H1 (cell line): ENCODE measurements around the gene RAMP2. TPM values are rescaled to one million over a fixed set of nuclear protein-coding genes. Genes with fewer than 3 reads are reported as not detected.
A peak's percentile ranks its signal among the peaks of the same experiment; 100 is the strongest.

Source experiments
- CTCF ChIA-PET: fragments of 300-600 bp; sonication (Branson Sonifier 250); formaldehyde crosslinking; loops from one replicate; lab custom pipeline; 2021; ENCODE audit not compliant: partially characterized antibody; lab: Charles Lee
- POLR2A ChIA-PET: fragments of 300-600 bp; sonication (Branson Sonifier 250); formaldehyde crosslinking; loops from one replicate; lab custom pipeline; 2021; ENCODE audit warnings: inconsistent platforms; ENCODE audit not compliant: partially characterized antibody; lab: Charles Lee
- DNase-seq, 2 experiments: peaks; one replicate each; pipeline versions ENCODE4 v3.0.0 to v3.0.0-alpha.2; 2010 to 2022; ENCODE audit warnings: low spot score in 2 of 2, low read depth in 1 of 2, mixed read lengths in 1 of 2
- FAIRE-seq: peaks from 2 replicates; lab custom pipeline; 2011; peaks lifted over from hg19 to GRCh38; lab: Jason Lieb, UNC
- H2AFZ ChIP-seq: 2 replicates; pipeline ENCODE4 v1.8.1; 2012; ENCODE audit warnings: low read length, inconsistent platforms
- H2AK5ac ChIP-seq: 2 replicates; pipeline ENCODE4 v1.6.1; 2013; ENCODE audit warnings: low read depth, low read length
- H2BK120ac ChIP-seq: replicated peaks from 2 replicates; pipeline ENCODE3; 2013; ENCODE audit warnings: low read depth, low read length, inconsistent platforms
- H2BK12ac ChIP-seq: 2 replicates; pipeline ENCODE4 v1.6.1; 2013; ENCODE audit warnings: low read depth, low read length
- H2BK15ac ChIP-seq: 2 replicates; pipeline ENCODE4 v1.6.1; 2013; ENCODE audit warnings: low read length
- H2BK20ac ChIP-seq: 2 replicates; pipeline ENCODE4 v1.6.1; 2013; ENCODE audit warnings: low read length
- H2BK5ac ChIP-seq: 2 replicates; pipeline ENCODE4 v1.6.1; 2013; ENCODE audit warnings: low read depth, low read length
- H3K14ac ChIP-seq: 2 replicates; pipeline ENCODE4 v1.6.1; 2013; ENCODE audit warnings: inconsistent platforms; ENCODE audit not compliant: insufficient read length
- H3K18ac ChIP-seq: 2 replicates; pipeline ENCODE4 v1.6.1; 2013; ENCODE audit warnings: low read length; ENCODE audit errors: extremely low read depth
- H3K23ac ChIP-seq: 2 replicates; pipeline ENCODE4 v1.6.1; 2013; ENCODE audit warnings: inconsistent platforms; ENCODE audit not compliant: insufficient read length
- H3K23me2 ChIP-seq: 2 replicates; pipeline ENCODE4 v1.6.1; 2013; ENCODE audit warnings: low read depth, low read length
- H3K27ac ChIP-seq: 2 replicates; pipeline ENCODE4 v1.6.1; 2011; ENCODE audit warnings: low read depth, low read length, inconsistent platforms
- H3K27me3 ChIP-seq, 4 experiments: replicated peaks in 1 of 4; 1 replicate in 1 of 4; 2 replicates in 3 of 4; pipeline versions ENCODE4 v1.6.1 to v1.8.1; 2011 to 2013; ENCODE audit warnings: low read length in 3 of 4, mild to moderate bottlenecking in 3 of 4, inconsistent platforms in 2 of 4, mixed read lengths in 2 of 4, moderate library complexity in 1 of 4; ENCODE audit not compliant: control insufficient read depth in 3 of 4, insufficient read depth in 3 of 4; ENCODE audit errors: extremely low read depth in 1 of 4
- H3K36me3 ChIP-seq, 4 experiments: 2 replicates each; pipeline versions ENCODE4 v1.6.1 to v1.8.1; 2011 to 2013; ENCODE audit warnings: mild to moderate bottlenecking in 4 of 4, low read length in 3 of 4, moderate library complexity in 2 of 4, control low read depth in 1 of 4, inconsistent platforms in 1 of 4; ENCODE audit not compliant: insufficient read depth in 4 of 4, control insufficient read depth in 2 of 4
- H3K4ac ChIP-seq: replicated peaks from 2 replicates; pipeline ENCODE3; 2013; ENCODE audit warnings: low read length, low read depth, mixed read lengths, inconsistent platforms; ENCODE audit not compliant: insufficient read length
- H3K4me1 ChIP-seq, 4 experiments: replicated peaks in 1 of 4; 1 replicate in 1 of 4; 2 replicates in 3 of 4; pipeline versions ENCODE4 v1.6.1 to v1.8.1; 2011 to 2013; ENCODE audit warnings: low read length in 3 of 4, inconsistent platforms in 2 of 4, mixed read lengths in 1 of 4; ENCODE audit not compliant: insufficient read depth in 4 of 4, control insufficient read depth in 3 of 4
- H3K4me2 ChIP-seq, 2 experiments: 2 replicates each; pipeline versions ENCODE4 v1.6.1 to v1.8.1; 2011 to 2013; ENCODE audit warnings: low read depth in 2 of 2, low read length in 2 of 2, control low read depth in 1 of 2, inconsistent platforms in 1 of 2, mild to moderate bottlenecking in 1 of 2; ENCODE audit not compliant: insufficient read depth in 1 of 2
- H3K4me3 ChIP-seq, 4 experiments: fragments of 200-600, 300-600 bp in 1 of 4; sonication (generic), shearing (Covaris generic), sonication (Bioruptor Twin) in 1 of 4; 2 replicates each; pipeline versions ENCODE4 v1.5.1 to v1.8.1; 2011 to 2016; ENCODE audit warnings: low read length in 4 of 4, low read depth in 3 of 4, control low read depth in 2 of 4, inconsistent platforms in 2 of 4, mild to moderate bottlenecking in 2 of 4, mixed read lengths in 1 of 4, moderate library complexity in 1 of 4; ENCODE audit not compliant: insufficient read depth in 2 of 4; ENCODE audit errors: extremely low read depth in 1 of 4
- H3K56ac ChIP-seq: replicated peaks from 2 replicates; pipeline ENCODE3; 2013; ENCODE audit warnings: low read depth, mild to moderate bottlenecking, mixed read lengths, low read length, inconsistent platforms; ENCODE audit not compliant: insufficient read length
- H3K79me1 ChIP-seq: 2 replicates; pipeline ENCODE4 v1.6.1; 2013; ENCODE audit warnings: low read depth, low read length, control low read depth
- H3K79me2 ChIP-seq, 2 experiments: 2 replicates each; pipeline versions ENCODE4 v1.6.1 to v1.8.1; 2012 to 2013; ENCODE audit warnings: low read length in 2 of 2, mild to moderate bottlenecking in 2 of 2, inconsistent platforms in 1 of 2; ENCODE audit not compliant: insufficient read depth in 2 of 2, control insufficient read depth in 1 of 2
- H3K9ac ChIP-seq, 4 experiments: replicated peaks in 1 of 4; 1 replicate in 1 of 4; 2 replicates in 3 of 4; pipeline versions ENCODE4 v1.6.1 to v1.8.1; 2011 to 2013; ENCODE audit warnings: low read depth in 3 of 4, low read length in 3 of 4, control low read depth in 2 of 4, mild to moderate bottlenecking in 2 of 4, moderate library complexity in 2 of 4, inconsistent platforms in 1 of 4; ENCODE audit errors: extremely low read depth in 1 of 4
- H3K9me3 ChIP-seq, 2 experiments: 2 replicates each; pipeline versions ENCODE4 v1.6.1 to v1.8.1; 2012 to 2013; ENCODE audit warnings: mild to moderate bottlenecking in 2 of 2, moderate library complexity in 2 of 2, control low read depth in 1 of 2, inconsistent platforms in 1 of 2, low read depth in 1 of 2, low read length in 1 of 2, mixed read lengths in 1 of 2; ENCODE audit not compliant: insufficient read depth in 2 of 2
- H4K20me1 ChIP-seq, 2 experiments: replicated peaks in 1 of 2; 2 replicates each; pipeline versions ENCODE3 to v1.8.1; 2011 to 2013; ENCODE audit warnings: inconsistent platforms in 2 of 2, low read length in 2 of 2, mild to moderate bottlenecking in 1 of 2; ENCODE audit not compliant: insufficient read depth in 2 of 2, control insufficient read depth in 1 of 2
- H4K5ac ChIP-seq: 2 replicates; pipeline ENCODE4 v1.6.1; 2013; ENCODE audit warnings: low read length, low read depth, mixed read lengths, inconsistent platforms; ENCODE audit not compliant: insufficient read length
- H4K8ac ChIP-seq: 2 replicates; pipeline ENCODE4 v1.8.0; 2013; ENCODE audit warnings: mild to moderate bottlenecking, moderate library complexity, low read length, inconsistent platforms; ENCODE audit not compliant: insufficient read depth; ENCODE audit errors: extremely low read depth
- H4K91ac ChIP-seq: replicated peaks from 2 replicates; pipeline ENCODE3; 2013; ENCODE audit warnings: low read length, mixed read lengths, inconsistent platforms; ENCODE audit not compliant: insufficient read length
- NANOG ChIP-seq: IDR thresholded peaks from 2 replicates; pipeline ENCODE4 v1.6.1; 2011; ENCODE audit warnings: low read length, low read depth, mild to moderate bottlenecking, inconsistent platforms; ENCODE audit not compliant: insufficient read depth, poor library complexity, severe bottlenecking
- RAD21 ChIP-seq, 2 experiments: IDR thresholded peaks in 1 of 2; conservative IDR thresholded peaks in 1 of 2; 2 replicates each; pipeline ENCODE4 v1.6.1; 2011; ENCODE audit warnings: low read depth in 2 of 2, low read length in 2 of 2, improper control_type of control experiment in 1 of 2, inconsistent platforms in 1 of 2, mild to moderate bottlenecking in 1 of 2, moderate library complexity in 1 of 2
- SIN3A ChIP-seq, 2 experiments: IDR thresholded peaks in 1 of 2; conservative IDR thresholded peaks in 1 of 2; 2 replicates each; pipeline ENCODE4 v1.6.1; 2011 to 2012; ENCODE audit warnings: low read length in 2 of 2, improper control_type of control experiment in 1 of 2, low read depth in 1 of 2, mild to moderate bottlenecking in 1 of 2
- WGBS, 2 experiments: shearing (Covaris generic) in 1 of 2; methylation state at CpG; one replicate each; pipeline versions ENCODE4 v1.1.6 to v1.1.7; 2013 to 2015; ENCODE audit warnings: low lambda C conversion rate in 2 of 2, mixed read lengths in 2 of 2, inconsistent platforms in 1 of 2, low coverage in 1 of 2, missing lambda C conversion rate in 1 of 2; ENCODE audit not compliant: insufficient replicate concordance in 2 of 2, insufficient coverage in 1 of 2, insufficient read length in 1 of 2; ENCODE audit errors: extremely low coverage in 1 of 2, missing lambda C conversion rate in 1 of 2; 5-methylcytosine and 5-hydroxymethylcytosine counted together
- polyA plus RNA-seq, 7 experiments: library from polyadenylated mRNA; depleted of rRNA in 3 of 7; stranded (reverse) in 5 of 7; unstranded in 2 of 7; fragments of >200 nt in 5 of 7; fragments of 200-250 nt in 2 of 7; gene quantifications; 1 replicate in 5 of 7; 2 replicates in 1 of 7; 4 replicates in 1 of 7; pipeline versions ENCODE4 v1.2.1 to v1.2.3, GENCODE V29; 2011 to 2013; ENCODE audit warnings: missing spikeins in 2 of 7, mixed read lengths in 2 of 7
- total RNA-seq: library from RNA; stranded (reverse); fragmentation: NEBNext Ultra II Directional; extraction: Animal tissue kit (Norgen Biotek cat#: 25700); gene quantifications from 2 replicates; pipeline ENCODE4 v1.2.1, GENCODE V29; 2021
- TF ChIP-seq, protein P1 (sequence below), 3 experiments: IDR thresholded peaks; 1 replicate in 2 of 3; 2 replicates in 1 of 3; pipeline versions ENCODE4 v1.5.1 to v1.6.1; 2011; ENCODE audit warnings: low read length in 3 of 3, mild to moderate bottlenecking in 3 of 3, inconsistent platforms in 2 of 3, low read depth in 1 of 3, moderate library complexity in 1 of 3; ENCODE audit not compliant: insufficient read depth in 1 of 3; ENCODE audit errors: control extremely low read depth in 1 of 3

The RAMP2 gene
- total and polyA plus RNA-seq, 2 of the 8 experiments (the other 6 are each of a cell fraction or from before 2014, with no cell fraction given): 13.4 to 41.7 TPM

DNA sequence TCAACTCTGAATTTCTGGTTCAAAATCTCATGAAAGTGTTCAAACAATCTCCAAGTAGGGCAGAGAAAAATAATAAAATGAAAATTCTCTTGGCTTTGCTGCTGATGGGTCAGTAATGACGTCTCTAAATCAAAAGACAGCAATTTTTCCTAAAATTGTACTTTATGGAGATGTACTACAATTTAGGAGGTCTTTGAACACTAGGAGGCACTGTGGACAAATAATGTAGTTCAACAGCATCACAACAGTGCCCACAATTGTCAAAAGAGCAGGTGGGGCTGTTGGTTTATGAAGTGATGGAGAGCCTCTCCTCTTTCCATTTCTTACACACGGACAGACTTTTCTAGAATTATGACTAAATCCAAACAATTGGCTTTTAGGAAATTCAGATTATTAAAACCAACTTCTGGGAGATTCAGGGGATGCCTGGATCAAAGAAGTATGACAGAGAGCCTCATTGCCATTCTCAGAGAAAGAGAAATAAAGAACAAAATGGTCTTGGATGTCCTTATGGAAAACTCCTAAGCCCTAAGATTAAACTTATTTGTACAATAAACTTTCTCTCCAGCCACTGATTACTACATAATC lies 39.9 kb upstream of the RAMP2 start:
- Histone ChIP-seq H3K14ac (no peak overlapping the region), H3K23me2 (no peaks in the 10 kb centered on the region), H3K4me2 (no peak overlapping the region), H2BK15ac (no peak overlapping the region), H3K18ac (no peak overlapping the region), H2BK5ac (no peak overlapping the region), H3K4ac (no peak overlapping the region), H3K36me3 (peaks cover 17 to 50% (median 31%) of the 10 kb centered on the region in 4 experiments), H3K27me3 (no peaks in the 10 kb centered on the region), H2BK12ac (no peak overlapping the region), H4K91ac (no peak overlapping the region), H4K5ac (no peak overlapping the region), H3K4me1 (no peaks in the 10 kb centered on the region), H2BK20ac (no peak overlapping the region), H3K23ac (no peak overlapping the region), H4K20me1 (peaks cover 0 to 2% of the 10 kb centered on the region in 2 experiments), H4K8ac (no peak overlapping the region), H2BK120ac (no peak overlapping the region), H3K9me3 (no peaks in the 10 kb centered on the region), H3K27ac (no peak overlapping the region), H3K79me1 (no peaks in the 10 kb centered on the region), H3K9ac (no peak overlapping the region), H2AK5ac (no peak overlapping the region), H3K4me3 (no peak overlapping the region), H3K56ac (no peak overlapping the region), H3K79me2 (no peaks in the 10 kb centered on the region), H2AFZ (no peak overlapping the region)
- FAIRE-seq (no peak), DNase-seq (no peak)
- ChIA-PET CTCF (interaction anchor here (0.7 to 3.7 kb wide), 5 partner anchors 11 to 52 kb away, joined by 3 to 24 read pairs (median 4); no protein-coding TSS in a partner anchor), POLR2A (interaction anchor here (1.2 kb wide), 1 partner anchor 52 kb away, joined by 3 read pairs; the partner anchor contains the start of gene VPS25)
- WGBS, 2 experiments: 57% methylated on average over 2 of the region's 2 CpGs; no CpG with 5 or more reads in 1 of the 2 experiments
- TF ChIP-seq NANOG (no peak), RAD21 (IDR thresholded peaks at IDR 0.05 in 1 of 2, conservative IDR thresholded peaks at IDR 0.05 in 1 of 2; ENCODE audit: low read depth in 2 of 2, low read length in 2 of 2) (peak; percentile 71 to 77), SIN3A (conservative IDR thresholded peaks at IDR 0.05 in 1 of 2, IDR thresholded peaks at IDR 0.05 in 1 of 2; ENCODE audit: low read depth in 1 of 2, low read length in 2 of 2) (0 out of 4 replicates have a peak, but pooled peaks of 1 of the 2 experiments have one; percentile 52)
- TF ChIP-seq, protein P1, sequence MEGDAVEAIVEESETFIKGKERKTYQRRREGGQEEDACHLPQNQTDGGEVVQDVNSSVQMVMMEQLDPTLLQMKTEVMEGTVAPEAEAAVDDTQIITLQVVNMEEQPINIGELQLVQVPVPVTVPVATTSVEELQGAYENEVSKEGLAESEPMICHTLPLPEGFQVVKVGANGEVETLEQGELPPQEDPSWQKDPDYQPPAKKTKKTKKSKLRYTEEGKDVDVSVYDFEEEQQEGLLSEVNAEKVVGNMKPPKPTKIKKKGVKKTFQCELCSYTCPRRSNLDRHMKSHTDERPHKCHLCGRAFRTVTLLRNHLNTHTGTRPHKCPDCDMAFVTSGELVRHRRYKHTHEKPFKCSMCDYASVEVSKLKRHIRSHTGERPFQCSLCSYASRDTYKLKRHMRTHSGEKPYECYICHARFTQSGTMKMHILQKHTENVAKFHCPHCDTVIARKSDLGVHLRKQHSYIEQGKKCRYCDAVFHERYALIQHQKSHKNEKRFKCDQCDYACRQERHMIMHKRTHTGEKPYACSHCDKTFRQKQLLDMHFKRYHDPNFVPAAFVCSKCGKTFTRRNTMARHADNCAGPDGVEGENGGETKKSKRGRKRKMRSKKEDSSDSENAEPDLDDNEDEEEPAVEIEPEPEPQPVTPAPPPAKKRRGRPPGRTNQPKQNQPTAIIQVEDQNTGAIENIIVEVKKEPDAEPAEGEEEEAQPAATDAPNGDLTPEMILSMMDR (IDR thresholded peaks at IDR 0.05; ENCODE audit: control extremely low read depth in 1 of 3, insufficient read depth in 1 of 3, low read depth in 1 of 3, low read length in 3 of 3): peak in 2 of 3 experiments; percentile 60 to 61; a peak in 3 of 4 replicates
